ENCODE results near the gene C11orf58.

C11orf58 gene

DNA sequence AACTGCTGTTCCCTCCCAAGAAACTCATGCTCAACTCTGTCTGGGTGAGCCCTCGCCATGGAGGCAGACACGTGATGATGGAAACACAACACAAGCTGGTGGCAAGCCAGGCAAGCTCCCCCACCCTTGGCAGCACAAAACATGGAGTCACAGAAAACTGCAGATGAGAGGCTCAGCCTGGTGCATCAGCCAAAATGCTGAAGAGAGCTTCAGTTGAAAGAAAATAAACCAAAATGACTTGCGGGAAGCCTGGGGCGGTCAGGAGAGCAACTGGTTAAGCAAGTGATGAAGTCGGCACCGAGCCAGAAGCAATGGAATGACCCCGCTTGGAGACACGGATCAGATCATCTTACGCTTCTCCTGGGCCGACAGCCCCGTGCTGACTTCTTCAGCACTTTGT is 68.3 kb downstream of the C11orf58 start:
- Mint-ChIP-seq H3K27ac (peak overlapping the region in 1 of 2 donors; percentile 78), H3K4me3 (peak overlapping the region in 1 of 2 donors; percentile 40), H3K4me1 (ENCODE audit: low read depth in 2 of 2) (peaks cover 0 to 47% of the 10 kb centered on the region in 2 donors), H3K27me3 (no peaks in the 10 kb centered on the region), H3K36me3 (ENCODE audit: insufficient read depth) (no peaks in the 10 kb centered on the region), H3K9me3 (no peaks in the 10 kb centered on the region)
- no peak for ATAC-seq (replicated peaks)
- no peak for DNase-seq

DNA sequence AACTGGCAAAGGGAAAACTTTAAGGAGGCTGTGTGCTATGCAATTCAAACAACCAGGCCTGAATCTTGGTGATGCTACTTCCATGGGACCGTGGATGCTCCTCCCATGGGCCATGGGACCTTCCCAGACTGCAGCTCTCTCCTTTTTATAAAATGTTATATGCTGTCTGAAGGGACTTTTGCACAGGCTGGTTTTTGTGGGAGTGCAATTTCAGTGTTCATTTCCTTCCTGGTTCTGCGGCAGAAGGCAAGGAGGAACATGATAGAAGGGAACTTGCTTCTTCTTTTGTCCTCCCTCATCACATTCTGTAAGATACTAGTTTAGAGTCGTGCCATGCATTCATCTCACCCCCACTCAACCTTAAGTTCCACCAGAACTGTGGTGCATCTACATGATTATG is 68.9 kb downstream of the C11orf58 start:
- H3K9me3 Mint-ChIP-seq = no peaks in the 10 kb centered on the region

More for the DNA sequence above, 68.9 kb downstream of the C11orf58 start:
- Mint-ChIP-seq H3K36me3 (ENCODE audit: insufficient read depth) (no peaks in the 10 kb centered on the region), H3K4me1 (ENCODE audit: low read depth in 2 of 2) (peaks cover 0 to 50% of the 10 kb centered on the region in 2 donors), H3K27ac (peak overlapping the region in 1 of 2 donors; percentile 78), H3K27me3 (peaks cover 0 to 3% of the 10 kb centered on the region in 2 donors), H3K4me3 (peak overlapping the region in 1 of 2 donors; percentile 40)
- ATAC-seq (replicated peaks) (peak; percentile 35), DNase-seq (no peak)
